IPS DF 6.9 (cell line): Measurements from ENCODE around the gene HTR4.

ENCODE experiments used
- DNase-seq: peaks from one replicate; pipeline ENCODE4 v3.0.0-alpha.2; 2013; ENCODE audit warnings: low read depth, low spot score
- H3K27ac ChIP-seq: one replicate; pipeline ENCODE4 v1.5.1; 2013; ENCODE audit warnings: low read length, control low read depth
- H3K27me3 ChIP-seq: 2 replicates; pipeline ENCODE4 v1.6.1; 2013; ENCODE audit warnings: mild to moderate bottlenecking, low read length; ENCODE audit not compliant: control insufficient read depth, insufficient read depth
- H3K36me3 ChIP-seq: 2 replicates; pipeline ENCODE4 v1.6.1; 2013; ENCODE audit warnings: low read length; ENCODE audit not compliant: control insufficient read depth, insufficient read depth
- H3K4me1 ChIP-seq: 2 replicates; pipeline ENCODE4 v1.6.1; 2013; ENCODE audit warnings: low read length; ENCODE audit not compliant: control insufficient read depth, insufficient read depth
- H3K4me3 ChIP-seq: 2 replicates; pipeline ENCODE4 v1.5.1; 2013; ENCODE audit warnings: mild to moderate bottlenecking, low read length
- H3K9me3 ChIP-seq: 2 replicates; pipeline ENCODE4 v1.6.1; 2013; ENCODE audit warnings: low read length, inconsistent platforms; ENCODE audit not compliant: control insufficient read depth, insufficient read depth
- whole genome bisulfite sequencing: extraction: QIAGEN DNeasy Blood & Tissue Kit; methylation state at CpG from one replicate; pipeline ENCODE4 v1.1.7; 2013; ENCODE audit warnings: mixed read lengths, missing lambda C conversion rate; ENCODE audit not compliant: insufficient read length, insufficient coverage; 5-methylcytosine and 5-hydroxymethylcytosine counted together

HTR4 gene

DNA sequence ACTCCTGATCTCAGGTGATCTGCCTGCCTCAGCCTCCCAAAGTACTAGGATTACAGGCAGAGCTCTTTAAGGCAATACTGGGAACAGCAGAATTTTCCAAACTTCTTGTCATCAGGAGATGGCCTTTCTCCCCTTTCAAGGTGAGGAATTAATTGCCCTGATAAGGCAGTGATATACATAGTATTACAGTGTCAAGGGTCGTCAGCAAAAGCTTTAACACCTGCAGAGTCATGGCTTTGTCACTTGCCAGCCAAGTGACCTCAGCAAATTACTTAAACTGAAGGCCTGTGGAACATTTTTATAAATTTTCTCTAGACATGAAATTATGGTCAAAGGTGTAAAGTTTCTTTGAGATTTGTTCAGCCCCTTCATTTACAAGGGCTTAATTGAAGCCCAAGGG lies 211.1 kb downstream of the HTR4 start:
- H3K9me3 ChIP-seq = no peaks in the 10 kb centered on the region
- H3K27ac ChIP-seq = no peak overlapping the region
- H3K4me3 ChIP-seq = no peak overlapping the region

DNA sequence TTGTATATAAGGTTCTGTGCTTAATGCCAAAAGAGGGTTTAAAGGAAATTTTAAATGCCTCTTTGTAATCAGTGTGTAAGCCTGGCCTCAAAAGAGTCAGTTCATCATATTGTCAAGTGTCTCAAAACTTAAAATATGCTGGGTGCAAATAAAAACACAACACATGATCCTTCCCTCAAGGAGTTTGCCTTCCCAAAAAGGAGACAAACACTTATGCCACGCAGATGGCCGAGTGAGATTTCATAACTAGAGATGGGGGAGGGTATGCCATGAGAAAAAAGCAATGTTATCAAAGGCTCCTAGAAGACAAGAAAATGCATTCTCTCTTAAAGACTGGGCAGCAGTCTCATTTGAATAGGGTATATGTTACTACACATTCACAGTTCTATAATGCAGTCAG lies 215.4 kb downstream of the HTR4 start:
- WGBS = no CpG with 5 or more reads among the region's 2 CpGs
- Histone ChIP-seq H3K9me3 (no peaks in the 10 kb centered on the region), H3K27me3 (no peaks in the 10 kb centered on the region), H3K4me3 (no peak overlapping the region), H3K27ac (no peak overlapping the region), H3K36me3 (no peaks in the 10 kb centered on the region), H3K4me1 (no peaks in the 10 kb centered on the region)
- DNase-seq = no peak

More for the DNA sequence above, 211.1 kb downstream of the HTR4 start:
- Histone ChIP-seq H3K4me1 (no peaks in the 10 kb centered on the region), H3K36me3 (no peaks in the 10 kb centered on the region), H3K27me3 (no peaks in the 10 kb centered on the region)
- WGBS = no CpG with 5 or more reads among the region's 1 CpG
- DNase-seq = no peak

DNA sequence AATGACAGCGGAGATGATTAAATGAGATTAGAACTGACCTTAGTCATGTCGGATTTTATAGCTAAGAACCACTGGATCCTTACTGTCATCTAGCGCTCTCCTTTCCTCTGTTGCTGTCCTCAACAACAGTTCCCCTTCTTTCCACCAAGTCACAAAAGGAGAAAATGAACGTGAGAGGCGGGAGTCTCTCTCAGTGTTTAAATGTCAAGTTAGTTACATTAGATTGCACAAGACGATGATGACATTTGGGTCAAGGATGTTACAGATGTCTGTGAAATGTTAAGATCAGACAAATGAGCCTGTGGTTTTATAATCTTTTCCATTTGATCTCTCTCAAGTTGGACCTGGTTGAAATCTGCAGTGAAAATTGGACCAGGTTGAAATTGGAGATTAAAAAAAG lies 217.1 kb downstream of the HTR4 start:
- DNase-seq = no peak
- Histone ChIP-seq H3K4me1 (no peaks in the 10 kb centered on the region), H3K27ac (no peak overlapping the region), H3K36me3 (no peaks in the 10 kb centered on the region), H3K9me3 (no peaks in the 10 kb centered on the region), H3K4me3 (no peak overlapping the region), H3K27me3 (no peaks in the 10 kb centered on the region)
- no CpG with 5 or more reads among the region's 6 CpGs for WGBS

DNA sequence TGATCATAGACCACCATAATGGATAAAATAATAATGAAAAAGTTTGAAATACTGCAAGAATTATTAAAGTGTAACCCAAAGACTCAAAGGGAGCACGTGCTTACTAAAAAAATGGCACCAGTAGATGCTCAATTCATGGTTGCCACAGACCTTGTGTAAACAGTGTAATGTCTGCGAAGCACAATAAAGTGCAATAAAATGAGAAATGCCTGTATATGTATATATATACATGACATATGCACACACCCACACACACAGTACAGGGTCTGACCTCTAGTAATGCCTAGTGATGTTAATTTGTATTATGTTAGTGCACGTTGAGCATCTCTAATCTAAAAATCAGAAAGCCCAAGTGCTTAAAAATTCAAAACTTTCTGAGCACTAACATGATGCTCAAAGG lies 218.3 kb downstream of the HTR4 start:
- H3K4me1 ChIP-seq = no peaks in the 10 kb centered on the region
- no peaks in the 10 kb centered on the region for H3K36me3 ChIP-seq
- H3K4me3 ChIP-seq = no peak overlapping the region
- DNase-seq = no peak
- H3K27me3 ChIP-seq = no peaks in the 10 kb centered on the region
- no CpG with 5 or more reads among the region's 3 CpGs for WGBS
- H3K27ac ChIP-seq = no peak overlapping the region
- no peaks in the 10 kb centered on the region for H3K9me3 ChIP-seq

DNA sequence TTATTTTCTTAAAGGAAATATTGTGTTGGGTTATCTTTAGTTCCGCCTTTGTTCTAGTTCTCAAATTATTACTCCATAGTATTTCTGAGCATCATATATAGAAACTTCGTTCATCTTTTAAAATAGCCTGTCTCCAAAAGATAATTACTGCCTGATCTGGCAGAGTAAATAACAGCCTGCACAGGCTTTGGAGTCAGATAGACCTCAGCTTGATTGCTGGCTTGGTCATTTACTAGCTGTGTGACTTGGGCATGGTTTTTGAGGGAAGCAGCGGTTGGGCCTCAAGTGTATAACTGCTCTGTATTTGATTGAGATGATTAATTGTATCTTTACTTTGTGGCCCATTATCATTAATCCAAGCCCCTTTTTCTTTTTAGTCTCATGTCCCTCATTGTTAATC lies 220.5 kb downstream of the HTR4 start:
- Histone ChIP-seq H3K36me3 (no peaks in the 10 kb centered on the region), H3K9me3 (no peaks in the 10 kb centered on the region), H3K27ac (no peak overlapping the region), H3K4me3 (no peak overlapping the region), H3K27me3 (no peaks in the 10 kb centered on the region), H3K4me1 (no peaks in the 10 kb centered on the region)
- no CpG with 5 or more reads among the region's 3 CpGs for WGBS
- DNase-seq = no peak
